ENCODE data around the gene RCAN1. TPM values are rescaled to one million over a fixed set of nuclear protein-coding genes. Genes with fewer than 3 reads are reported as not detected.

The RCAN1 gene
- total and polyA plus RNA-seq, 2 of the 8 experiments (the other 6 are each of a cell fraction or from before 2014, with no cell fraction given): 1.7 to 6.4 TPM

- no peak overlapping the region for H2BK120ac ChIP-seq (replicated peaks; ENCODE audit: low read depth, low read length)
- H3K79me2 ChIP-seq (ENCODE audit: control insufficient read depth in 1 of 2, insufficient read depth in 2 of 2, low read length in 2 of 2): no peaks in the 10 kb centered on the region
- H3K36me3 ChIP-seq (ENCODE audit: control insufficient read depth in 2 of 4, insufficient read depth in 4 of 4, low read length in 3 of 4): no peaks in the 10 kb centered on the region; a peak in 1 of 8 replicates
- no peak for DNase-seq (ENCODE audit: low read depth in 1 of 2, low spot score in 2 of 2)
- ChIA-PET POLR2A (ENCODE audit: partially characterized antibody) (no interaction called here), CTCF (ENCODE audit: partially characterized antibody) (interaction anchor here (0.6 to 2.4 kb wide), 9 partner anchors 11 to 1501 kb away, joined by 3 to 11 read pairs (median 4); no protein-coding TSS in a partner anchor)
- no peak overlapping the region for H3K4me3 ChIP-seq (ENCODE audit: extremely low read depth in 1 of 4, insufficient read depth in 2 of 4, low read depth in 3 of 4, low read length in 4 of 4)
- no peak overlapping the region for H3K4ac ChIP-seq (replicated peaks; ENCODE audit: insufficient read length, low read depth, low read length)
- H4K20me1 ChIP-seq (replicated peaks in 1 of 2; ENCODE audit: control insufficient read depth in 1 of 2, insufficient read depth in 2 of 2, low read length in 2 of 2): no peaks in the 10 kb centered on the region
- H4K91ac ChIP-seq (replicated peaks; ENCODE audit: insufficient read length, low read length): no peak overlapping the region
- no peak overlapping the region for H2BK15ac ChIP-seq (ENCODE audit: low read length)
- no peak overlapping the region for H3K14ac ChIP-seq (ENCODE audit: insufficient read length)
- no peaks in the 10 kb centered on the region for H3K9me3 ChIP-seq (ENCODE audit: insufficient read depth in 2 of 2, low read depth in 1 of 2, low read length in 1 of 2)
- no peak overlapping the region for H3K56ac ChIP-seq (replicated peaks; ENCODE audit: insufficient read length, low read depth, low read length)
- FAIRE-seq: no peak
- no peak overlapping the region for H2BK5ac ChIP-seq (ENCODE audit: low read depth, low read length)
- no peak overlapping the region for H3K4me2 ChIP-seq (ENCODE audit: insufficient read depth in 1 of 2, low read depth in 2 of 2, low read length in 2 of 2)
- H2AFZ ChIP-seq (ENCODE audit: low read length): no peak overlapping the region
- H2BK20ac ChIP-seq (ENCODE audit: low read length): no peak overlapping the region
- no peak overlapping the region for H3K27ac ChIP-seq (ENCODE audit: low read depth, low read length)
- no peak overlapping the region for H3K9ac ChIP-seq (replicated peaks in 1 of 4; ENCODE audit: extremely low read depth in 1 of 4, low read depth in 3 of 4, low read length in 3 of 4)
- no peak overlapping the region for H3K23ac ChIP-seq (ENCODE audit: insufficient read length)
- H4K8ac ChIP-seq (ENCODE audit: extremely low read depth, insufficient read depth, low read length): no peak overlapping the region
- TF ChIP-seq RXRA (IDR thresholded peaks at IDR 0.05; ENCODE audit: insufficient read depth, low read depth, low read length) (no peak), KDM1A (IDR thresholded peaks at IDR 0.05; ENCODE audit: borderline replicate concordance, low read length) (no peak), JUND (IDR thresholded peaks at IDR 0.05; ENCODE audit: low read length) (no peak), TEAD4 (IDR thresholded peaks at IDR 0.05; ENCODE audit: low read depth, low read length) (no peak), NRF1 (IDR thresholded peaks at IDR 0.05; ENCODE audit: low read depth, low read length) (no peak), SIN3A (conservative IDR thresholded peaks at IDR 0.05 in 1 of 2, IDR thresholded peaks at IDR 0.05 in 1 of 2; ENCODE audit: low read depth in 1 of 2, low read length in 2 of 2) (no peak), POLR2AphosphoS5 (IDR thresholded peaks at IDR 0.05; ENCODE audit: low read depth, low read length) (no peak), POU5F1 (IDR thresholded peaks at IDR 0.05; ENCODE audit: low read depth, low read length) (no peak), SP2 (IDR thresholded peaks at IDR 0.05; ENCODE audit: low read length) (no peak), BCL11A (IDR thresholded peaks at IDR 0.05; ENCODE audit: low read depth in 2 of 2, low read length in 2 of 2) (no peak), POLR2A (IDR thresholded peaks at IDR 0.05; ENCODE audit: control extremely low read depth in 1 of 2, low read depth in 2 of 2, low read length in 2 of 2) (no peak)
- TF ChIP-seq, protein P1, sequence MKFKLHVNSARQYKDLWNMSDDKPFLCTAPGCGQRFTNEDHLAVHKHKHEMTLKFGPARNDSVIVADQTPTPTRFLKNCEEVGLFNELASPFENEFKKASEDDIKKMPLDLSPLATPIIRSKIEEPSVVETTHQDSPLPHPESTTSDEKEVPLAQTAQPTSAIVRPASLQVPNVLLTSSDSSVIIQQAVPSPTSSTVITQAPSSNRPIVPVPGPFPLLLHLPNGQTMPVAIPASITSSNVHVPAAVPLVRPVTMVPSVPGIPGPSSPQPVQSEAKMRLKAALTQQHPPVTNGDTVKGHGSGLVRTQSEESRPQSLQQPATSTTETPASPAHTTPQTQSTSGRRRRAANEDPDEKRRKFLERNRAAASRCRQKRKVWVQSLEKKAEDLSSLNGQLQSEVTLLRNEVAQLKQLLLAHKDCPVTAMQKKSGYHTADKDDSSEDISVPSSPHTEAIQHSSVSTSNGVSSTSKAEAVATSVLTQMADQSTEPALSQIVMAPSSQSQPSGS (IDR thresholded peaks at IDR 0.05; ENCODE audit: low read length): no peak
- no peak overlapping the region for H3K18ac ChIP-seq (ENCODE audit: extremely low read depth, low read length)
- no peak overlapping the region for H2BK12ac ChIP-seq (ENCODE audit: low read depth, low read length)
- WGBS, 2 experiments (ENCODE audit: extremely low coverage in 1 of 2, insufficient coverage in 1 of 2, insufficient read length in 1 of 2, insufficient replicate concordance in 2 of 2, low coverage in 1 of 2, low lambda C conversion rate in 2 of 2, missing lambda C conversion rate in 1 of 2): 87% methylated on average over 3 of the region's 3 CpGs; no CpG with 5 or more reads in 1 of the 2 experiments
- no peaks in the 10 kb centered on the region for H3K27me3 ChIP-seq (replicated peaks in 1 of 4; ENCODE audit: control insufficient read depth in 3 of 4, extremely low read depth in 1 of 4, insufficient read depth in 3 of 4, low read length in 3 of 4)
- H3K79me1 ChIP-seq (ENCODE audit: low read depth, low read length): no peaks in the 10 kb centered on the region
- no peaks in the 10 kb centered on the region for H3K23me2 ChIP-seq (ENCODE audit: low read depth, low read length)
- H4K5ac ChIP-seq (ENCODE audit: insufficient read length, low read depth, low read length): no peak overlapping the region
- no peaks in the 10 kb centered on the region for H3K4me1 ChIP-seq (replicated peaks in 1 of 4; ENCODE audit: control insufficient read depth in 3 of 4, insufficient read depth in 4 of 4, low read length in 3 of 4)
- H2AK5ac ChIP-seq (ENCODE audit: low read depth, low read length): no peak overlapping the region
These were observed 22.0 kb upstream of the RCAN1 start for GRCh38 chr21:34636961-34637360.
